Left kidney (tissue), 2 donors: ENCODE measurements around the gene APOL4. TPM values are rescaled to one million over a fixed set of nuclear protein-coding genes. Genes with fewer than 3 reads are reported as not detected.
A peak's percentile ranks its signal among the peaks of the same experiment; 100 is the strongest.
"Not testable (repeated sequence)": the region's sequence is repeated elsewhere in the genome, so short reads cannot be mapped to it uniquely, and the experiment has no call there.

Experiments used
- DNase-seq: peaks from one replicate; pipeline ENCODE4 v3.0.0-alpha.2; 2013
- polyA plus RNA-seq: library from polyadenylated mRNA; unstranded; fragments of 120-200 nt; gene quantifications from one replicate; pipeline ENCODE4 v1.2.1, GENCODE V29; 2013; ENCODE audit not compliant: insufficient read length

The APOL4 gene
- polyA plus RNA-seq, 1 donor: 10.9 TPM

- no peak for DNase-seq
These were observed 31.2 kb upstream of the APOL4 start for GRCh38 chr22:36232715-36233401.

- not testable (repeated sequence) for DNase-seq
These were observed 29.4 kb upstream of the APOL4 start for GRCh38 chr22:36231051-36231450.

- not testable (repeated sequence) for DNase-seq
These were observed 28.0 kb upstream of the APOL4 start for GRCh38 chr22:36229649-36230048.

- no peak for DNase-seq
These were observed 27.3 kb upstream of the APOL4 start for GRCh38 chr22:36228944-36229343.

GRCh38 chr22:36228369-36228768 is 26.8 kb upstream of the APOL4 start:
- DNase-seq: not testable (repeated sequence)

- DNase-seq: no peak
These were observed 26.2 kb upstream of the APOL4 start for GRCh38 chr22:36227806-36228205.

GRCh38 chr22:36227396-36227795 is 25.8 kb upstream of the APOL4 start:
- no peak for DNase-seq

GRCh38 chr22:36226189-36226588 is 24.6 kb upstream of the APOL4 start:
- no peak for DNase-seq

GRCh38 chr22:36225333-36225922 is 23.8 kb upstream of the APOL4 start:
- no peak for DNase-seq

- DNase-seq: no peak
These were observed 22.6 kb upstream of the APOL4 start for GRCh38 chr22:36224245-36224644.

GRCh38 chr22:36223504-36223903 is 21.9 kb upstream of the APOL4 start:
- DNase-seq: no peak

GRCh38 chr22:36222887-36223450 is 21.4 kb upstream of the APOL4 start:
- no peak for DNase-seq

- DNase-seq: peak; percentile 43
These were observed 20.5 kb upstream of the APOL4 start for GRCh38 chr22:36221799-36222751.

- DNase-seq: no peak
These were observed 18.9 kb upstream of the APOL4 start for GRCh38 chr22:36220451-36220921.

- no peak for DNase-seq
These were observed 17.1 kb upstream of the APOL4 start for GRCh38 chr22:36218648-36219193.

GRCh38 chr22:36215981-36216380 is 14.4 kb upstream of the APOL4 start:
- no peak for DNase-seq

GRCh38 chr22:36213586-36213985 is 12.0 kb upstream of the APOL4 start:
- no peak for DNase-seq

GRCh38 chr22:36212901-36213300 is 11.3 kb upstream of the APOL4 start:
- no peak for DNase-seq

- DNase-seq: no peak
These were observed 9.7 kb upstream of the APOL4 start for GRCh38 chr22:36211237-36211861.

- DNase-seq: no peak
These were observed 8.6 kb upstream of the APOL4 start for GRCh38 chr22:36210224-36210623.

- not testable (repeated sequence) for DNase-seq
These were observed 7.9 kb upstream of the APOL4 start for GRCh38 chr22:36209488-36209908.

- DNase-seq: no peak
These were observed 7.3 kb upstream of the APOL4 start for GRCh38 chr22:36208914-36209313.
